ELR (cell line): Measurements from ENCODE around the gene C10orf53.
"Not testable (repeated sequence)": the region's sequence is repeated elsewhere in the genome, so short reads cannot be mapped to it uniquely, and the experiment has no call there.

Experiments used
- DNase-seq: peaks from one replicate; pipeline ENCODE4 v3.0.0-alpha.2; 2015; ENCODE audit warnings: low read depth

Gene C10orf53

GRCh38 chr10:49652421-49653272 lies 26.8 kb upstream of the C10orf53 start:
- DNase-seq: no peak

DNA sequence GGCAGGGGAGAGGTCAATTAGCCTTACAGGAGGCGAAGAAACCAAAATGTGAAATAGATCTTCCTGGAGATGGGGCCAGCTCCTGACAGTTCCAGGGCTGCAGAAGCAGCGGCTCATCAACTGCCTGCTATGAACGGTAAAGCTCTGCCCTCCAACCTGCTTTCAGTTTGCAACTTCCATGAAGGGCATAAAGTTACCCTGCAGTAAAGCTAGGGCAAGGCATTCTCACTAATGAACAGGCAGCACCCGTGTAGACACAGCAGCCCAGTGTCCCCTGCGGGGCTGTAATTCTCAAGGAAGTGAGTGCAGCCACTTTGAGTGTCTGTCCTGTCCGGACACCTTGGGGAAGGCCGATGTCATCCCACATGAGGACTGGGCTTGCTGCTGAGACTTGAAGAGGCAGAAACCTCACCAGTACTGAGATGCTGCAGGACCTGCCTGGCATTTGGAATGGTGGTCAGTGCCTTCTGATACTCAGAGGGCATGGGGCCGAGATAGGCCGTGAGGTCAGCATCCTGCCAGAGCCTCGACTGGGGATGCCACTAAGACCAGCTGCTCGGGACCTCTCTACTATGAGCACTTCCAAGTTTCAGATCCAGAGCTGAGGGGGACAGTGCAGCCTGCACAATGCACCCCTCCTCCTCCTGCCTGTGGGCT lies 26.1 kb upstream of the C10orf53 start:
- DNase-seq: no peak

- DNase-seq: no peak
Observed at GRCh38 chr10:49654036-49654693, 25.3 kb upstream of the C10orf53 start.

DNA sequence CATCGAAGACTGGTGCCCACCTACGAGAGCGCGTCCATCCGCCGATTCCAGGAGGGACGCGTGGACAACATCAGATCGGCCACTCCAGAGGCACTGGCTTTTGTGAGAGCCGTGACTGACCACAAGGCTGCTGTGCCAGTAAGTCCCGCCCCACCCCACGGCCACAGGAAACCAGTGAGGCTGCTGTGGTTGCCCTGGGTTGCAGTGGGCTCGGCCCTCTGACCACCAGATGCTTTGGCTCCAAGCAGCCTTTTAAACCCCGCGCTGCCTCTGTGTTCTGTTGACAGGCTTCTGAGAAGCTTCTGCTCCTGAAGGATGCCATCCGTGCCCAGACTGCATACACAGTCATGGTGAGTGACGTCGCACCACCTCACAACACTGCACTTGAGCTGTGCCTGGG lies 24.4 kb upstream of the C10orf53 start:
- no peak for DNase-seq

DNA sequence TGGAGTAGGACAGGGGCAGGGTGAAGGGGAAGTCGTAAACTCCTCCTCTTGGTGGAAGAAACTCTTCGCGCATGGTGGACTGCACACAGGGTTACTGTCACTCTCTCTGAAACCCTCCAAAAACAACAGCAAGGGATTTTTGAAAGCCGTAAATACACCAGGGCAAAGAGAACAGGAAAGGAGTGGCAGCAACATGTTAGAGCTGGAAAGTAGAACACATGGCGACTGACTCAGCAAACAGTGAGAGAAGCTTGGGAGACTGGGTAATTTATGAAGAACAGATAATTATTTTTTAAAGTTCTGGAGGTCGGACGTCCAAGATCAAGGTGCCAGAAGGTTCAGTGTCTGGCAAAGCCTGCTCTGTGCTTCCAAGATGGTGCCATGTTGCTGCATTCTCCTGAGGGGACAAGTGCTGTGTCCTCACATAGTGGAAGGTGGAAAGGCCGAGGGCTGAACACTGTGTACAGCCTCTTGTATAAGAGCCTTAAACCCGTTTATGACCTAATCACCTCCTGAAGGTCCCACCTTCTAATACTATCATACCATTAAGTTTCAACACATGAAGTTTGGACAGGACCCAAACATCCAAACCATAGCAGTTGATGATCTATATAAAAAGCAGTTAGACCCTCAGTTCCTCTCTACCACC lies 22.5 kb upstream of the C10orf53 start:
- DNase-seq: no peak

DNA sequence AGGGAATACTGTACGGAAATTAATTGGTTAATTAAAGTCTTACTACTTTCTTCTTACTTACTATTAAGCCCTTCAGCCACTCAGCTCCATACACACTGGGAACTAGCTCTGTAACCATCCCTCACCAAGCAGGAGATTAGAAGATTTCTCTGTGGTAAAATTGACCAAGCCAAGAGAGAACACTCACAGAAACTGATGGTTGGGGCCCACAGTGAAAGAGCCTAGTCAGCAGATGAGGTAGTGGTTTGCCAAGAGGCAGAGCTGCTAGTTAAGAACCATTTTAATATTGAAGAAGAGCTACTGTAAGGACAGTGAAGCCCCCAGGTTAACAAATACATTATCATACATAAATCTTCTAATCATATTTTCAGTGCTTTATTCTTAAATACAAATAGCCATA lies 21.8 kb upstream of the C10orf53 start:
- DNase-seq: no peak

DNA sequence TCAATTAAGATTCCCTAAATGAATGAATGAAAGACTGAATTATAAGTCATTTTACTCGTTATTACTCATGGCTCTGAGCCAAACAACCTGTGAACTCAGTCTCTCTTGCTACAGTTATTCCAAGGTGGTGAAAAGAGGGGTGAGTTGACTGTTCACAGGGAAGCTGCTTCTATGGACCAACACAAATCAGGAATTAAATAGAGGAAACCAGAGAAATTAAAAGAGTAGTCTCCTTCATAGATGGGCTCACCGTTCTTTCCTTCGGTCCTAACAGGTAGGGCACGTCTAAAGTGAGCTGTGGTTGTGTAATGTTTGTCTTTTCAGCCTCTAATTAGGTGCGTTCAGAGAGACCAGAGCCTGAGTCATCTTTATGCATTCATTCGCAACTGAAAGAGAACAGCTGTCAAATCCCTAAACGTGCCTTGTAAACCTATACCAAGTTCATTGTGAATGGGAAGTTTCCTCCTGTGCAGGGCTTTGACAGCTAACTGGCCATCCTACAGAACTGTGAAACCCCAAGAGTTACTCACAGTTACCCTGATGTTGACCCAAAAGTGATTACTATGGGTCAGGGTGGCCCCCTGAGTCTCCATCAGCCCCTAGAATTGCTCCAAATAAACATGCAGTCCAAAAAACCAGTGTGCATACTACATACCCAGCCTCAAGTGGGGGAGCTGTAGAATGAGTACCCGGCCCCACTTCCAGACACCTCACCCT lies 18.2 kb upstream of the C10orf53 start:
- DNase-seq: no peak

DNA sequence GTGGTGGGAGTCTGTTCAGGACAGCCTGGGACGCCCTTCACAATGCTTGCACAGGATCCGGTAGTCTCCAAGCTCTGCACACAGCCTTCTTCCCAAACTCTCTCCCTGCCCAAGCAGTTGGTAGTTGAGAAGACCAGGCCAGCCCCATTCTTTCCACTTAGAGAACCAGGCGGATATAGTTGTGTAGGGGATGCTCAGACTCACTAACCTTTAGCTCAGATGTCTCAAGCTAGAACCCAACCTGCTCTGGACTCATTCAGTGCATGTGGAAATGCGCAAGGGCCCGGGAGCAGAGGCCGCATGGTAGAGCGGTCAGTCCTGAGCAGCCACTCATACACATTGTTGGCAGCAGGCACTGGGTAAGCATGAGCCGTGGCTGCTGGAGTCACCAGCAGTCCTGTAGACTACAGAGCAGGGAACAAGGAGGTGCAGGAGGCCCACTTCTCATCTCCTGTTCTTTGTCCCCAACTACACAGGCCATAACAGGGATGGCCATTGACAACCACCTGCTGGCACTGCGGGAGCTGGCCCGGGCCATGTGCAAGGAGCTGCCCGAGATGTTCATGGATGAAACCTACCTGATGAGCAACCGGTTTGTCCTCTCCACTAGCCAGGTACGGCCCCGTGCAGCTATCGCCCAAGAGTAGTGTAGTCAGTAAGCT lies 17.2 kb upstream of the C10orf53 start:
- no peak for DNase-seq

DNA sequence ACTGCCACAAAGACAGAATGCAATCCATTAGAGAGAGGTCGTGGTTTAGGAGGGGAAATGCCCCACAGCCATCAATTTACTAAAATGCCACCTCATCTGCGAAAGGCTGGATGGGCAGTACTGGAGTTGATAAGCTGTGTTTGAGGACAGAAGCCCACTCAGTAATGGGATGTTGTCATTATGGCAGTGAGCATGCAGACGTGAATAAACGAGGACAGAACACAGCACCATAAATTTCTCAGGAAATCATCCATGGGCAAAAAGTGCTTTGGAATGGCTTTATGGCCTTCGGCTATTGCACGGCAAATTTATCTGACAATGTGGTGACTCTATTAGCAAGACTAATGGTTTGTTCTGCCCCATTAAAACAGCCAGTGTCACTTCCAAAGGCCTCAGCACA lies 15.9 kb upstream of the C10orf53 start:
- no peak for DNase-seq

GRCh38 chr10:49664006-49664841 lies 15.2 kb upstream of the C10orf53 start:
- DNase-seq: no peak

DNA sequence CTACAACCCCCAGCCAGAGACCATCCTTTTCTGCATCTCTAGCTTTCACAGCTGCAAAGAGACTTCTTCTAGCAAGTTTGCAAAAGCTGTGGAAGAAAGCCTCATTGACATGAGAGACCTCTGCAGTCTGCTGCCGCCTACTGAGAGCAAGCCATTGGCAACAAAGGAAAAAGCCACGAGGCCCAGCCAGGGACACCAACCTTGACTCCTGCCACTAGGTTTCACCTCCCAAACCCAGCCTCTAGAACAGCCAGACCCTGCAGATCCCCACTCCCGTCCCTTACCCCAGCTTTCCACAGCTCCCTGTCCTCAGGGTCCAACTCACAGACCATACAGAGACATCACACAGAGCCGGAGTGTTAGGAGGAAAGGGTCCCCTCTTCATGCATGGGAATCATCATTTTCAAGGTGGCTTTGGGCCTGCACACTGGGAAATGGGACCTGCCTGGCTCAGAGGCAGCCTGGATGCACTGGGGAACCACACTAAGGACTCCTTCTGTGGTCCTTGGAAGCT lies 14.6 kb upstream of the C10orf53 start:
- no peak for DNase-seq

DNA sequence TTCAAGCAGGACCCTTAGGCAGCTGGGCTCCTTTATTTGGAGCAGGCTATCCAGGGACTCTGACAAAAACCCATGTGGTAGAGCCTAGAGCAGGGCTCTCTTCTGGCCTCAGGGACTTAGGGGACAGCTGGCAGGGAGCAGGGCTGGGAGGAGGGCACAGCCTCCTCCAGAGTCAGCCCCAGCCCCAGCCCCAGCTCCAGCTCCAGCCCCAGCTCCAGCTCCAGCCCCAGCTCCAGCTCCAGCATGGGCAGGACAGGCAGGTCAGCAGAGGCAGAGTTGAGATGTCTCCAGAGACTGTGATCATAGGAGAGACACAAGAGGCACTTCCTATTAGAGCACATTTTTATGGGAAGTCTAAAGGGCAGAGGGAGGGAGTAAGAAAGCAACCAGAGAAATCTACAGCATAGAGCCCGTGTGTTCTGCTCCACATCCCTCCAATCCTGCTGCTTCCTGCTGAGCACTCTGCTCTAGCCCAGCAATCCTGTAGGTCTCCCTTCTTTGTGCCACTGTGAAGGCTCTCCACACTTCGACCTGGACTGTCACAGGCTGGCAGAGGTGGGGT lies 13.3 kb upstream of the C10orf53 start:
- no peak for DNase-seq

DNA sequence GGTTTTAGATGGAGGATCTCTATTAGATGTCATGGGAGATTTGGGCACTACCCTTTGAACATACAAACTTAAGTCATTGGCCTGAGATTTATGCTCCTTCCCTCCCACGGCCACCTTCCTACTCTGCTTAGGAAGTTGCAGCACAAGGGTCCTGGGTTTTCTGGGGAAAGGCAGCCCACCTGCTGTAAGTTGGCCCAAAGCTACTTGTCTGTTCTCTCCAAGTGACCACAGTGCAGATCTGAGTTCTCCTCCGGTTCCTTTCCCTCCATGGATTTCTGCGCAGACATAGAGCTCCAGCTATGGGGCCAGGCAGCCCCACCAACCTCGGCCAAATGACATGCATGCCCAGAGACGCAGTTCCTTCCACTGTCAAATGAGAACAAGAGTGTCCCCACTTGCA lies 12.8 kb upstream of the C10orf53 start:
- DNase-seq: no peak

- DNase-seq: no peak
Observed at GRCh38 chr10:49667991-49668390, 11.5 kb upstream of the C10orf53 start.

DNA sequence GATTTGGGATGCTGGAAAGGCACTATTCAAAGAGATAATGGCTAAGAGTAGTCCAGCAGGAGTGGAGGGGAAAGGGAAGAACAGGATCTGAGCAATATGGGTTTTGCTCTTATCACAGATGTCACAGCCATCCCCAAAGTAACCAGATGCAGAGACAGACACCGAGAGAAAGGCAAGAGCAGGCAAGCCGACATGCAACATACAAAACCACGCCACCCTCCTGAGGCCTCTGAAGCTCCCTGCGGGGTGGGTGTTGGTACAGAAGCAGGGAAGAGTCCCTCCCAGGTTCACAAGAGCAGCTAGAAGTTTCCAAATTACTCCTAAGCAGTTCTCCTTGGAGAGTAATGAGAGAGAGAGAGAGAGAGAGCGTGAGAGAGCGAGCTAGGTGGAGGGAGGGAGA lies 10.8 kb upstream of the C10orf53 start:
- no peak for DNase-seq

DNA sequence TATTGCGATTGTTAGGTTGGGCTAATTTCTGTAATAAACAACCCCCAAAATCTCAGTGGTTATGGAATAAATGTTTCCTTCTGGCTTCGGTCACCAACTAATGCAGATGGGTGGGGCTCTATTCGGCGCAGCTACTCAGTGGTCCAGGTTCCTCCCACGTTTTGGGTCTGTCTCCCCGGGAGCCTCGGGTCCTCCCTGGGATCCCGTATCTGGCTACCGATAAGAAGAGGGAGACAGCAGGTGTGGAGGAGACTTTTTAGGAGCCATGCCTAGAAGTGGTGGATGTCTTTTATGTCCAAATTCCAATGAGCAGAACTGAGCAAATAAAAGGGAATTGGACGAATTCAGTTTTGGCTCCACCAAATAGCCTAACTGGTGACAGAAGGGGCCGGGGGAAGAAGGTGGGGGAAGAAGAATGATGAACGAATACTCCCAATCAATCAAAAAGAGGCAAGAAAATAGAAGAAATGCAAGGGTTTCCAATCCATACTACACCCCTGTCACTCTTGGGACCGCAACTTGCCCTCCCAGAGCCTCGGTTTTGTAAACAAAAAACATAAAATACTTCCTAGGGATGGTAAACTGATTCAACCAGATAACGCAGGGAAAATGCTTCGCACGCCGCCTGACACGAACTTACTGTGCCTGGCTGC lies 498 bp upstream of the C10orf53 start:
- no peak for DNase-seq

- DNase-seq: not testable (repeated sequence)
Observed at GRCh38 chr10:49682449-49682848, 3.0 kb downstream of the C10orf53 start.

- DNase-seq: no peak
Observed at GRCh38 chr10:49682879-49683278, 3.4 kb downstream of the C10orf53 start.

DNA sequence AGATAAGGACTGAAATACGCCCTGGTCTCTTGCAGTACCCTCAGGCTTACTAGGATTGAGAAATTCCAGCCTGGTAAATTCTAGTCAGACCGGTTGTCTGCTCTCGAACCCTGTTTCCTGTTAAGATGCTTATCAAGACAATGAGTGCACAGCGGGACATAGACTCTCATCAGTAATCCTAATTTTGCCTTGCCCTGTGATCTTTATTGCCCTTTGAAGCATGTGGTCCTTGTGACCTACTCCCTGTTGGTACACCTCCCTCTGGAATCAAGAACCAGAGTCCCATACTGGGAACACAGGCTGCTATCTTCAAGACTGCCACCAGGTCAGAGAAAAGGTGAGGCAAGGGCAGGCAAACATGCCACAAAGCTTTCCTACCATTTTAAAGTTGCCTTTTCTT lies 7.2 kb downstream of the C10orf53 start:
- DNase-seq: no peak
